Panc1 (cell line): ENCODE measurements around the gene CLCN1. TPM values are rescaled to one million over a fixed set of nuclear protein-coding genes. Genes with fewer than 3 reads are reported as not detected.

Source experiments
- ATAC-seq: fragments of 200-7000 bp; cut with Tn5 transposase; 2 replicates; pipeline ENCODE4 v1.9.1; 2020; ENCODE audit warnings: mild to moderate bottlenecking, moderate library complexity
- BruUV-seq: library from RNA; stranded (reverse); fragments of 400-500 nt; replicated peaks from 2 replicates; lab custom pipeline; 2021; lab: Mats Ljungman, UMichigan
- CTCF ChIA-PET: fragments of 300-600 bp; sonication (Branson Sonifier 250); formaldehyde crosslinking; loops from one replicate; lab custom pipeline; 2022; ENCODE audit warnings: antibody characterized with exemption; lab: Charles Lee
- POLR2A ChIA-PET: fragments of 300-600 bp; sonication (Branson Sonifier 250); formaldehyde crosslinking; loops from one replicate; lab custom pipeline; 2022; ENCODE audit warnings: antibody characterized with exemption; lab: Charles Lee
- DNase-seq: peaks from one replicate; pipeline ENCODE4 v3.0.0-alpha.2; 2010; ENCODE audit warnings: low read depth, low spot score
- H3K27ac ChIP-seq: 2 replicates; pipeline ENCODE4 v1.5.1; 2011; ENCODE audit warnings: mild to moderate bottlenecking, low read length, inconsistent platforms
- H3K27me3 ChIP-seq: fragments of 200-500 bp; sonication (Bioruptor generic); 2 replicates; pipeline ENCODE4 v1.6.0; 2014; ENCODE audit warnings: low read length, inconsistent platforms; ENCODE audit not compliant: control insufficient read depth, insufficient read depth
- H3K36me3 ChIP-seq: fragments of 200-500 bp; sonication (Bioruptor generic); 2 replicates; pipeline ENCODE4 v1.5.1; 2014; ENCODE audit warnings: inconsistent platforms, mild to moderate bottlenecking, low read length, moderate library complexity; ENCODE audit not compliant: control insufficient read depth, insufficient read depth
- H3K4me1 ChIP-seq: 2 replicates; pipeline ENCODE4 v1.5.1; 2011; ENCODE audit warnings: inconsistent platforms, mild to moderate bottlenecking, low read length, moderate library complexity; ENCODE audit not compliant: control insufficient read depth, insufficient read depth
- H3K4me3 ChIP-seq, 2 experiments: 2 replicates each; pipeline ENCODE4 v1.5.1; 2011 to 2012; ENCODE audit warnings: low read depth in 2 of 2, low read length in 2 of 2, mild to moderate bottlenecking in 2 of 2, inconsistent platforms in 1 of 2, moderate library complexity in 1 of 2
- H3K9me3 ChIP-seq: fragments of 200-500 bp; sonication (Bioruptor generic); 2 replicates; pipeline ENCODE4 v1.5.1; 2014; ENCODE audit warnings: low read depth, mild to moderate bottlenecking, inconsistent platforms, low read length, moderate library complexity; ENCODE audit not compliant: control insufficient read depth, insufficient read depth
- POLR2AphosphoS5 ChIP-seq: IDR thresholded peaks from 2 replicates; pipeline ENCODE4 v1.6.1; 2012; ENCODE audit warnings: mild to moderate bottlenecking, low read depth, low read length, moderate library complexity
- SIN3A ChIP-seq: IDR thresholded peaks from 2 replicates; pipeline ENCODE4 v1.6.1; 2012; ENCODE audit warnings: low read depth, mild to moderate bottlenecking, low read length, moderate library complexity, borderline replicate concordance; ENCODE audit not compliant: insufficient read depth
- TCF7L2 ChIP-seq: IDR thresholded peaks from 2 replicates; pipeline ENCODE4 v1.6.1; 2011; ENCODE audit warnings: mild to moderate bottlenecking, low read depth, low read length, inconsistent platforms
- in situ Hi-C: cut with HindIII; loops from 2 replicates; pipeline ENCODE4 v1.10.0; 2016; ENCODE audit warnings: low sequenced_read_pairs, low pct_unique_long_range_greater_than_20kb
- intact Hi-C: fragments of 100-400 bp; cut with micrococcal nuclease; formaldehyde crosslinking; loops from one replicate; pipeline ENCODE4 v1.10.0; 2022; ENCODE audit not compliant: unreplicated experiment
- total RNA-seq: library from RNA; stranded (reverse); gene quantifications from one replicate; pipeline ENCODE4 v1.2.1, GENCODE V29; 2021; ENCODE audit not compliant: unreplicated experiment
- TF ChIP-seq, protein P1 (sequence below), 2 experiments: IDR thresholded peaks; 2 replicates each; pipeline ENCODE4 v1.6.1; 2011 to 2012; ENCODE audit warnings: low read depth in 2 of 2, control low read depth in 1 of 2, low read length in 1 of 2, mild to moderate bottlenecking in 1 of 2, moderate library complexity in 1 of 2; ENCODE audit not compliant: insufficient read depth in 1 of 2
- TF ChIP-seq, protein P2 (sequence below): fragments of 450-650 bp; IDR thresholded peaks from 2 replicates; pipeline ENCODE4 v1.5.1; 2017; ENCODE audit warnings: mild to moderate bottlenecking

Gene CLCN1
- total RNA-seq, 1 experiment from 2014 or later, result 0.15 TPM

DNA sequence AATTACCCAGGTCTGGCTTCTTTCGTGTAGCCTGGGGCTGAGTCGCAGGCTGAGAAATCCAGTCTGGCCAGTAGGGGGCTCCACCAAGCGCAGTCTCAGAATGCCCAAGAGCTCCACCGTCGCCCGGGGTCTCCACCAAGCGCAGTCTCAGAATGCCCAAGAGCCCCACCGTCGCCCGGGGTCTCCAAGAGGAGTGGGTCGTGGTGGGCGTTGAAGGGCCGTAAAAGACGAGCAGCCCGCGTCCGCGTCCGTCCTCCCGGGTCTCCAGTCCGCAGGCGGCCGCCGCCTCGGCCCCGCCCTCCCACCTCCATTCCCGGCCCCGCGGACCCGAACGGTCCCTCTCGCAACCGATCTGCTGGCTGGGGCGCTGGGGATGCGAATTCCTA, 64.3 kb downstream of the CLCN1 start:
- intact Hi-C loops (no loop called here), in situ Hi-C loops (no loop called here)
- POLR2A ChIA-PET, result interaction anchor here (0.7 kb wide), 1 partner anchor 92 kb away, joined by 6 read pairs; no protein-coding TSS in a partner anchor
- H3K36me3 ChIP-seq, result peaks cover 5% of the 10 kb centered on the region; the same call in 1 of the 2 replicates
- CTCF ChIA-PET, result interaction anchor here (0.7 to 1.0 kb wide), 6 partner anchors 9 to 782 kb away, joined by 3 to 8 read pairs (median 6); no protein-coding TSS in a partner anchor
- H3K9me3 ChIP-seq, result no peaks in the 10 kb centered on the region
- H3K4me1 ChIP-seq, result peaks cover 12% of the 10 kb centered on the region; the same call in 1 of the 2 replicates
- no TSS peak for BruUV-seq
- TF ChIP-seq POLR2AphosphoS5 (peak; percentile 0; the same call in 1 of the 2 replicates), TCF7L2 (no peak), SIN3A (0 out of 2 replicates have a peak, but pooled peaks have one; percentile 31)
- TF ChIP-seq, protein P1, sequence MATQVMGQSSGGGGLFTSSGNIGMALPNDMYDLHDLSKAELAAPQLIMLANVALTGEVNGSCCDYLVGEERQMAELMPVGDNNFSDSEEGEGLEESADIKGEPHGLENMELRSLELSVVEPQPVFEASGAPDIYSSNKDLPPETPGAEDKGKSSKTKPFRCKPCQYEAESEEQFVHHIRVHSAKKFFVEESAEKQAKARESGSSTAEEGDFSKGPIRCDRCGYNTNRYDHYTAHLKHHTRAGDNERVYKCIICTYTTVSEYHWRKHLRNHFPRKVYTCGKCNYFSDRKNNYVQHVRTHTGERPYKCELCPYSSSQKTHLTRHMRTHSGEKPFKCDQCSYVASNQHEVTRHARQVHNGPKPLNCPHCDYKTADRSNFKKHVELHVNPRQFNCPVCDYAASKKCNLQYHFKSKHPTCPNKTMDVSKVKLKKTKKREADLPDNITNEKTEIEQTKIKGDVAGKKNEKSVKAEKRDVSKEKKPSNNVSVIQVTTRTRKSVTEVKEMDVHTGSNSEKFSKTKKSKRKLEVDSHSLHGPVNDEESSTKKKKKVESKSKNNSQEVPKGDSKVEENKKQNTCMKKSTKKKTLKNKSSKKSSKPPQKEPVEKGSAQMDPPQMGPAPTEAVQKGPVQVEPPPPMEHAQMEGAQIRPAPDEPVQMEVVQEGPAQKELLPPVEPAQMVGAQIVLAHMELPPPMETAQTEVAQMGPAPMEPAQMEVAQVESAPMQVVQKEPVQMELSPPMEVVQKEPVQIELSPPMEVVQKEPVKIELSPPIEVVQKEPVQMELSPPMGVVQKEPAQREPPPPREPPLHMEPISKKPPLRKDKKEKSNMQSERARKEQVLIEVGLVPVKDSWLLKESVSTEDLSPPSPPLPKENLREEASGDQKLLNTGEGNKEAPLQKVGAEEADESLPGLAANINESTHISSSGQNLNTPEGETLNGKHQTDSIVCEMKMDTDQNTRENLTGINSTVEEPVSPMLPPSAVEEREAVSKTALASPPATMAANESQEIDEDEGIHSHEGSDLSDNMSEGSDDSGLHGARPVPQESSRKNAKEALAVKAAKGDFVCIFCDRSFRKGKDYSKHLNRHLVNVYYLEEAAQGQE (IDR thresholded peaks at IDR 0.05; ENCODE audit: insufficient read depth in 1 of 2, low read depth in 2 of 2, low read length in 1 of 2), result no peak
- TF ChIP-seq, protein P2, sequence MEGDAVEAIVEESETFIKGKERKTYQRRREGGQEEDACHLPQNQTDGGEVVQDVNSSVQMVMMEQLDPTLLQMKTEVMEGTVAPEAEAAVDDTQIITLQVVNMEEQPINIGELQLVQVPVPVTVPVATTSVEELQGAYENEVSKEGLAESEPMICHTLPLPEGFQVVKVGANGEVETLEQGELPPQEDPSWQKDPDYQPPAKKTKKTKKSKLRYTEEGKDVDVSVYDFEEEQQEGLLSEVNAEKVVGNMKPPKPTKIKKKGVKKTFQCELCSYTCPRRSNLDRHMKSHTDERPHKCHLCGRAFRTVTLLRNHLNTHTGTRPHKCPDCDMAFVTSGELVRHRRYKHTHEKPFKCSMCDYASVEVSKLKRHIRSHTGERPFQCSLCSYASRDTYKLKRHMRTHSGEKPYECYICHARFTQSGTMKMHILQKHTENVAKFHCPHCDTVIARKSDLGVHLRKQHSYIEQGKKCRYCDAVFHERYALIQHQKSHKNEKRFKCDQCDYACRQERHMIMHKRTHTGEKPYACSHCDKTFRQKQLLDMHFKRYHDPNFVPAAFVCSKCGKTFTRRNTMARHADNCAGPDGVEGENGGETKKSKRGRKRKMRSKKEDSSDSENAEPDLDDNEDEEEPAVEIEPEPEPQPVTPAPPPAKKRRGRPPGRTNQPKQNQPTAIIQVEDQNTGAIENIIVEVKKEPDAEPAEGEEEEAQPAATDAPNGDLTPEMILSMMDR, result peak; percentile 96
- H3K27me3 ChIP-seq, result no peaks in the 10 kb centered on the region
- ATAC-seq (peak; percentile 76), DNase-seq (peak; percentile 75)
- H3K27ac ChIP-seq, result peak overlapping the region; percentile 86
- H3K4me3 ChIP-seq, result peak overlapping the region; percentile 80 to 96

DNA sequence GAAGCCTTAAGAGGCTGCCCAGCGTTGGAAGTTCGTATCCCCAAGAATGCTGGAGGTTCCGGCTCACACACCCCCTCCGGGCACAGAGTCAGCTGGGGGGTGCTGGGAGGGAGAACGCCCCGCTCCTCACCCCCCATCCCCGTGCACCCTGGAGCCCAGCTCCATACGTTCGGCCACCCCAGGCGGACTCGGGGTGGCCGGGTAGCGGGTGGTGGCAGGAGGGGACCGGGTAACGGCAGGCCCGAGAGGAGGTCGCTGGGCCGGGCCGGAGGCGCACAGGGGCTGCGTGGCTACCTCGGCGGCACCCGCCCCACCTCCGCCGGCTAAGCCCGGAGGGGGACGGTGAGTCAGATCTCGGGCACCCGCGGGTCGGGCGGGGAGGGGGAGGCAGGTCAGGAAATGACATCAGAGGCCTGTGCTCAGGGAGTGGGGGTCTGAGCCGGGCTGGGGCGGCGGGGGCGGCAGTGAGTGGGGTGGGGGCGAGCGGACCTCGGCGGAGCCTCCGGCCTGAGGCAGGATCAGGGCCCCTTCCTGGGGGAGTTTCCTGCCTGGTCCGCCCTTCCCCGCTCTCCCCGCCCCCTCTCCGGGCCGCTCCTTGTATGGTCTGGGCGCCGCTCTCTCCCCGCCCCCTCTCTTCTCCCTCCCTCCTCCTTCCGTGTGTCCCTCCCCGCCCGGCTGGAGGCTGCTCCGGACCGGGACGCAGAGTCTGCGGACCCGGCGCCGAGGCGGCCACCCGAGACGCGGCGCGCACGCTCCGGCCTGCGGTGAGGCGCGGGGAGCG, 64.9 kb downstream of the CLCN1 start, which contains the start of gene ZYX:
TSS of gene ZYX (plus strand) at position 700 of the 781 bp plus-strand sequence. CDS start 227 bp downstream, outside the sequence.
- in situ Hi-C loops (no loop called here), intact Hi-C loops (no loop called here)
- peak within 1 kb of the TSS; percentile 80 to 96 for H3K4me3 ChIP-seq
- CTCF ChIA-PET, result interaction anchor here (0.7 to 1.0 kb wide), 5 partner anchors 9 to 783 kb away, joined by 3 to 8 read pairs (median 5); no protein-coding TSS in a partner anchor
- POLR2A ChIA-PET, result no interaction called here
- DNase-seq (peak; percentile 66), ATAC-seq (peak; percentile 89)
- no peaks in the 10 kb centered on the region for H3K9me3 ChIP-seq
- H3K4me1 ChIP-seq, result peaks cover 12% of the 10 kb centered on the region; the same call in 1 of the 2 replicates
- H3K27me3 ChIP-seq, result no peaks in the 10 kb centered on the region
- TF ChIP-seq, protein P1 (IDR thresholded peaks at IDR 0.05; ENCODE audit: insufficient read depth in 1 of 2, low read depth in 2 of 2, low read length in 1 of 2), result no peak
- TF ChIP-seq SIN3A, result 0 out of 2 replicates have a peak, but pooled peaks have one; percentile 20
- peak; percentile 62 for TF ChIP-seq POLR2AphosphoS5
- TF ChIP-seq, protein P2, result no peak
- peak within 1 kb of the TSS; percentile 86 for H3K27ac ChIP-seq
- H3K36me3 ChIP-seq, result peaks cover 5% of the 10 kb centered on the region; the same call in 1 of the 2 replicates
- BruUV-seq, result no TSS peak
